GM19324 (cell line): Measurements from ENCODE around the gene LTA.
A peak's percentile ranks its signal among the peaks of the same experiment; 100 is the strongest.
"Not testable (repeated sequence)": the region's sequence is repeated elsewhere in the genome, so short reads cannot be mapped to it uniquely, and the experiment has no call there.

Experiments
- ATAC-seq: cut with Tn5 transposase; IDR thresholded peaks from one replicate; pipeline ENCODE4 v1.9.1; 2021; ENCODE audit warnings: mild to moderate bottlenecking, moderate library complexity; ENCODE audit not compliant: unreplicated experiment, low FRiP score

LTA gene

GRCh38 chr6:31586008-31586407 lies 13.9 kb downstream of the LTA start, which contains the start of gene LST1:
LST1 (plus strand) TSS chr6:31586277; CDS start chr6:31587300, 1,023 bp downstream.
- ATAC-seq: no peak

- ATAC-seq: no peak
These were observed 14.7 kb downstream of the LTA start for GRCh38 chr6:31586599-31587281.

- ATAC-seq: no peak
These were observed 16.0 kb downstream of the LTA start for GRCh38 chr6:31587791-31588777.

GRCh38 chr6:31588871-31589650 lies 17.0 kb downstream of the LTA start:
- ATAC-seq: no peak

- not testable (repeated sequence) for ATAC-seq
These were observed 18.6 kb downstream of the LTA start for GRCh38 chr6:31590691-31591090.

- no peak for ATAC-seq
These were observed 20.3 kb downstream of the LTA start for GRCh38 chr6:31592396-31592771.

GRCh38 chr6:31597006-31597405 lies 24.9 kb downstream of the LTA start:
- no peak for ATAC-seq

GRCh38 chr6:31607317-31607716 lies 35.2 kb downstream of the LTA start:
- ATAC-seq: no peak

- ATAC-seq: no peak
These were observed 37.7 kb downstream of the LTA start for GRCh38 chr6:31609519-31610406.

- no peak for ATAC-seq
These were observed 38.9 kb downstream of the LTA start for GRCh38 chr6:31610968-31611367.

GRCh38 chr6:31614075-31614619 lies 42.1 kb downstream of the LTA start:
- peak; percentile 47 for ATAC-seq

GRCh38 chr6:31614684-31615578 lies 42.8 kb downstream of the LTA start, which contains the start of gene AIF1:
AIF1 (plus strand) TSS chr6:31615234; CDS start chr6:31615330, 96 bp downstream.
- peak; percentile 17 for ATAC-seq

- no peak for ATAC-seq
These were observed 43.7 kb downstream of the LTA start for GRCh38 chr6:31615748-31616147.

- ATAC-seq: no peak
These were observed 44.9 kb downstream of the LTA start for GRCh38 chr6:31617010-31617409.

- peak; percentile 89 for ATAC-seq
These were observed 47.9 kb downstream of the LTA start for GRCh38 chr6:31619805-31620585.

GRCh38 chr6:31620586-31621319 lies 48.7 kb downstream of the LTA start, which contains the start of gene PRRC2A:
PRRC2A (plus strand) TSS chr6:31620715; CDS start chr6:31622790, 2,075 bp downstream.
- peak; percentile 45 for ATAC-seq
